ENCODE data around the gene WDR62.
"Not testable (repeated sequence)": the region's sequence is repeated elsewhere in the genome, so short reads cannot be mapped to it uniquely, and the experiment has no call there.

Gene WDR62

DNA sequence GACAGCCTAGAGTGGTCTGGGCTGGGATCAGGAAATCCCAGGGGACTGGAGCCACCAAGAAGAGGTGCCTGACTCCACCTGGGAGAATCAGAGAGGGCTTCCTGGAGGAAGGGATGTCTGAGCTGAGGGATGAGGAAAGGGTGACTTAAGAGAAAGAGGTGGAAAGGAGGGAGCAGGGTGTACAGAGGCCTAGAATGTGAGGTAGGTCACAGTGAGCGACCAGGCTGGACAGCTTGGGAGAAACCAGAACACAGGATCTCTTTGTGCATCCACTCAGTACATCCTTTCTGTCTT is 61.6 kb downstream of the WDR62 start:
- H3K4me3 ChIP-seq (ENCODE audit: low read length), result peak overlapping the region; percentile 76
- TF ChIP-seq, protein P1, sequence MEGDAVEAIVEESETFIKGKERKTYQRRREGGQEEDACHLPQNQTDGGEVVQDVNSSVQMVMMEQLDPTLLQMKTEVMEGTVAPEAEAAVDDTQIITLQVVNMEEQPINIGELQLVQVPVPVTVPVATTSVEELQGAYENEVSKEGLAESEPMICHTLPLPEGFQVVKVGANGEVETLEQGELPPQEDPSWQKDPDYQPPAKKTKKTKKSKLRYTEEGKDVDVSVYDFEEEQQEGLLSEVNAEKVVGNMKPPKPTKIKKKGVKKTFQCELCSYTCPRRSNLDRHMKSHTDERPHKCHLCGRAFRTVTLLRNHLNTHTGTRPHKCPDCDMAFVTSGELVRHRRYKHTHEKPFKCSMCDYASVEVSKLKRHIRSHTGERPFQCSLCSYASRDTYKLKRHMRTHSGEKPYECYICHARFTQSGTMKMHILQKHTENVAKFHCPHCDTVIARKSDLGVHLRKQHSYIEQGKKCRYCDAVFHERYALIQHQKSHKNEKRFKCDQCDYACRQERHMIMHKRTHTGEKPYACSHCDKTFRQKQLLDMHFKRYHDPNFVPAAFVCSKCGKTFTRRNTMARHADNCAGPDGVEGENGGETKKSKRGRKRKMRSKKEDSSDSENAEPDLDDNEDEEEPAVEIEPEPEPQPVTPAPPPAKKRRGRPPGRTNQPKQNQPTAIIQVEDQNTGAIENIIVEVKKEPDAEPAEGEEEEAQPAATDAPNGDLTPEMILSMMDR (conservative IDR thresholded peaks at IDR 0.05; ENCODE audit: low read depth, low read length), result no peak
- no peak for DNase-seq (ENCODE audit: low read depth)

DNA sequence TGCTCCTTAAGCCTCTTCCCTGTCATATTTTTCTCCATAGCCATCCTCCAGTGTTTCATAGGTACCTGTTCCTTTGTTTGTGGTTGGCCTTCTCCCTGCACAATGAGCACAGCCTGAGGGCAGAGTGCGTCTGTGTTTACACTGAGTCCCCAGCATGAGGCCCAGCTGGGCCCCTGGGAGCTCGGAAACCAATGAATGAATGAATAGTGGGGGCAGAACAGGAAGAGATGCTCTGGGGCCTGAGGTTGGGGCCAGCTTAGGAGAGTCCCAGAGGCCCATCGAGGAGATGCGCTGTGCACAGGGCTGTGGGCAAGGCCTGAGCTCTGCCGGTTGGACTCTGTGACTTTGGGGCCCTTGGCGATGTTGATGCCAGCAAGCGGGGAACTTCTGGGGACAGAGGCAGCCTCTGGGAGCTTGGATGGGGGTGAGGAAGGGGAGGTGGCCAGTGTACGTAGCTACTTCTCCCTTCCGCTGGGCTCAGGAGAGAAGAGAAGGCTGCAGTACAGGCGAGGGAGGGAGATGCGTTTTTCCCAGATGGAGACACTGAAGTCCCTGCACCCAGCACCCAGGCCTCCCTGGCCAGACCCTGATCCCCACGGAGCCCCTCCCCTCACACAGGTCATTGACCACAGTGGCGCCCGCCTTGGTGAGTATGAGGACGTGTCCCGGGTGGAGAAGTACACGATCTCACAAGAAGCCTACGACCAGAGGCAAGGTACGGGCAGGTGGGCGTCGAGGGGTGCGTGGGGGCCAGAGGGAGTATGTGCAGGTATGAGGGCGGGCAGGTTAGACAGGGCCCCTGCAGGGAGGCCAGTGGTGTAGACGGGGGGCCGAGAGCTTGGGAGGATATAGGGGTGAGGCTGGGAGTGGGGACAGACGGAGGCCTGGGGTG is 65.6 kb downstream of the WDR62 start:
- DNase-seq (ENCODE audit: low read depth), result no peak
- no peak overlapping the region for H3K4me3 ChIP-seq (ENCODE audit: low read length)
- TF ChIP-seq, protein P1 (conservative IDR thresholded peaks at IDR 0.05; ENCODE audit: low read depth, low read length), result no peak

DNA sequence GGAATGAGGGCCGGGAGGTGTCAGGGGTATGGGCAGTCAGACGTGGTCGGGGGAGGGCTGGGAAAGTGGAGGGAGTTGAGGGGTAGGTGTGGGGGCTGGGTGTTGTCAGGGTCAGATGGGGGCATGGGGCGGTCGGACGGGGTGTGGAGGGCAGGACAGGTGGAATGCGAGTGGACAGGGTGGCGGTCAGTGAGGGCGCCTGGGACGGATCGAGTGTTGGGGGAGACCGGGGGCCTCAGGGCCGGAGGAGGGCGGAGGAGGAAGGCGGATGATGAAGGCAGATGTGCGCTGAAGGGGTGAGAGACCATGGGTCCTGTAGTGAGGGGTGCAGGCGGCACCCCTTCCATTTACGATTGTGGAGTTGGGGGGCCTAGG is 66.3 kb downstream of the WDR62 start:
- TF ChIP-seq, protein P1 (conservative IDR thresholded peaks at IDR 0.05; ENCODE audit: low read depth, low read length), result no peak
- DNase-seq (ENCODE audit: low read depth), result no peak
- H3K4me3 ChIP-seq (ENCODE audit: low read length), result no peak overlapping the region

DNA sequence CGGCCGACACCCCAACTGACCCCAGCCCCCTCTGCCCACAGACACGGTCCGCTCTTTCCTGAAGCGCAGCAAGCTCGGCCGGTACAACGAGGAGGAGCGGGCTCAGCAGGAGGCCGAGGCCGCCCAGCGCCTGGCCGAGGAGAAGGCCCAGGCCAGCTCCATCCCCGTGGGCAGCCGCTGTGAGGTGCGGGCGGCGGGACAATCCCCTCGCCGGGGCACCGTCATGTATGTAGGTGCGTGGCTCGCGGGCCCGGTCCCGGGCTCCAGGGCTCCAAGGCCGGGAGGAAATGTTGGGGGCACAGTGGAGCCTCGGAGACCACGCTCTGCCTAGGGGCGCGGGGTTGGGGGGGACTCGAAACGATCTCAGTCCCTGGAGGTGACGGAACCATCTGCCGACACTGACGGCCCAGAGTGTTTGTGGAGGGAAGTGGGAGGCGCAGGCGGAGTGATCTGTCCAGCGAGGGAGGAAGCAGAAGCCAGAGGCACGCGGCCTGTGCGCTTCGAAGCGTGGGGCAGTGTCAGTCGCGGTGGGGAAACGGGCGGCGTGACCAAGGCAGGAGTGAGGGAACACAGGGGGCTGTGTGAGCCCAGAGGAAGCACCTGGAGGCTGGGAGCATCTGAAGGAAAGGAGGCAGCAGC is 66.9 kb downstream of the WDR62 start:
- no peak overlapping the region for H3K4me3 ChIP-seq (ENCODE audit: low read length)
- TF ChIP-seq, protein P1 (conservative IDR thresholded peaks at IDR 0.05; ENCODE audit: low read depth, low read length), result no peak
- no peak for DNase-seq (ENCODE audit: low read depth)

DNA sequence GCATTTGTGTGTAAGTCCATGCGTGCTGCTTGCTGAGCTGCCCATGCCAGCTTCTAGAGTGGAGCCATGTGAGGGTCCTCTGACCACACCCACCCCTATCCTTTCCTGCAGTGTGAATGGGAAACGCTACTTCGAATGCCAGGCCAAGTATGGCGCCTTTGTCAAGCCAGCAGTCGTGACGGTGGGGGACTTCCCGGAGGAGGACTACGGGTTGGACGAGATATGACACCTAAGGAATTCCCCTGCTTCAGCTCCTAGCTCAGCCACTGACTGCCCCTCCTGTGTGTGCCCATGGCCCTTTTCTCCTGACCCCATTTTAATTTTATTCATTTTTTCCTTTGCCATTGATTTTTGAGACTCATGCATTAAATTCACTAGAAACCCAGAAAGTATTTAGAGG is 70.9 kb downstream of the WDR62 start:
- TF ChIP-seq, protein P1 (conservative IDR thresholded peaks at IDR 0.05; ENCODE audit: low read depth, low read length), result no peak
- DNase-seq (ENCODE audit: low read depth), result no peak
- no peak overlapping the region for H3K4me3 ChIP-seq (ENCODE audit: low read length)

DNA sequence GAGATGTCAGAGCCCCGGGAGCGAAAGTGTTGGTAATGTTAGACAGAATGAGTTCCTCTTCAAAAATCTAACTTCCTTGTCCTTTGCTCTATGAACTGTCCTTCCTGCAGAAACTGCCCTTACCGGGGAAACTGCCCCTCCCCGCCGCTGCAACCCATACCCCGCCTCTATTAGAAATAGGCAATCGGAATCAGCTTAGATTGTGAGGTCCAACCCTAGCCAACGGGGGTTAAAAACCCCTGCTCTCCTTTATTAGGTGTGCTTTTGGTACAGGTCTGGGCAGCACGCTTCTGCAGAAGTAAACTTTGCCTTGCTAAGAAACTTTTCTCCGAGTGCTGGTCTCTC is 73.7 kb downstream of the WDR62 start:
- peak overlapping the region; percentile 44 for H3K4me3 ChIP-seq (ENCODE audit: low read length)
- no peak for DNase-seq (ENCODE audit: low read depth)
- TF ChIP-seq, protein P1 (conservative IDR thresholded peaks at IDR 0.05; ENCODE audit: low read depth, low read length), result no peak

DNA sequence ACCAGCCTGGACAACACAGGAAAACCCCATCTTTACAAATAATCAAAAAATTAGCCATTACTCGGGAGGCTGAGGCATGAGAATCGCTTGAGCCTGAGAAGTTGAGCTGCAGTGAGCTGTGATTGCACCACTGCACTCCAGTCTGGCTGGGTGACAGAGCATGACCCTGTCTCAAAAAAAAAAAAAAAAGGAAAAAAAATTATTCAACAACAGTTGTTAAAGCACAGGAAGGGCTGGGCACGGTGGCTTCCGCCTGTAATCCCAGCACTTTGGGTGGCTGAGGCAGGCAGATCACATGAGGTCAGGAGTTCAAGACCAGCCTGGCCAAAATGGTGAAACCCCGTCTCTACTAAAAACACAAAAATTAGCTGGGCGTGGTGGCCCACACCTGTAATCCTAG is 76.5 kb downstream of the WDR62 start:
- not testable (repeated sequence) for H3K4me3 ChIP-seq (ENCODE audit: low read length); DNase-seq (ENCODE audit: low read depth)

DNA sequence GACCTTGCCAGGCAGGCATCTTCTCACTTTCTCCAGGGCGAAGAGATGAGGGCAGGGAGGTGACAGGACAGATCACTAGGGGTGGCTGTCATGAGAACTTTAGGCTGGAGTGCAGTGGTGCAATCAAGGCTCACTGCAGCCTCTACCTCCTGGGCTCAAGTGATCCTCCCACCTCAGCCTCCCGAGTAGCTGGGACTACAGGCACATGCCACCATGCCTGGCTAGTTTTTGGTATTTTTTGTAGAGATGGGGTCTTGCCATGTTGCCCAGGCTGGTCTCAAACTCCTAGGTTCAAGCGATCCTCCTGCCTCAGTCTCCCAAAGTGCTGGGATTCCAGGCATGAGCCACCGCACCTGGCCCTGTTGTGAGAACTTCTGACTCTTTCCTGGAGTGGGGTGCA is 80.2 kb downstream of the WDR62 start:
- H3K4me3 ChIP-seq (ENCODE audit: low read length); DNase-seq (ENCODE audit: low read depth): not testable (repeated sequence)
